Sigmoid colon (tissue), 4 donors: ENCODE data around the gene DDR2.

Experiments used
- CTCF ChIP-seq, 4 experiments: fragments of 450-650 bp in 3 of 4; fragments of 200-600 bp in 1 of 4; IDR thresholded peaks; one replicate each; pipeline ENCODE4 v1.5.1; 2016 to 2019; ENCODE audit warnings: antibody characterized with exemption in 4 of 4, mild to moderate bottlenecking in 3 of 4, moderate library complexity in 2 of 4
- POLR2A ChIP-seq, 2 donors: fragments of 450-650 bp; IDR thresholded peaks; one replicate each; pipeline ENCODE4 v1.6.1; 2016; ENCODE audit warnings: antibody characterized with exemption in 2 of 2, mild to moderate bottlenecking in 2 of 2, moderate library complexity in 2 of 2
- POLR2AphosphoS5 ChIP-seq, 4 donors: sonication (generic); formaldehyde crosslinking; IDR thresholded peaks; one replicate each; pipeline ENCODE4 v1.6.1; 2017; ENCODE audit warnings: antibody characterized with exemption in 4 of 4

GRCh38 chr1:162733336-162733590, 101.0 kb downstream of the DDR2 start:
- TF ChIP-seq CTCF (IDR thresholded peaks at IDR 0.05): no peak
- TF ChIP-seq POLR2A (IDR thresholded peaks at IDR 0.05): no peak
- no peak for TF ChIP-seq POLR2AphosphoS5 (IDR thresholded peaks at IDR 0.05)
